ENCODE measurements around the gene STAT6. TPM values are rescaled to one million over a fixed set of nuclear protein-coding genes. Genes with fewer than 3 reads are reported as not detected.

STAT6 gene
- 100 to 1,000 TPM; 162 to 201 TPM for total RNA-seq
- long read RNA-seq, donor 1, full-length matches to known transcripts = 10 of 51 reads
- long read RNA-seq, donor 1, partial matches to known transcripts = 35 of 51 reads
- long read RNA-seq, donor 1, other reads (novel, unspliced or antisense) = 6 of 51 reads
- long read RNA-seq, donor 2, full-length matches to known transcripts = 4 of 72 reads
- long read RNA-seq, donor 2, partial matches to known transcripts = 34 of 72 reads
- long read RNA-seq, donor 2, other reads (novel, unspliced or antisense) = 34 of 72 reads

- DNase-seq (ENCODE audit: low spot score) = peak; percentile 95
- intact Hi-C loops (cut with DNase I) = loop anchor here (5.0 to 10.0 kb wide), 2 partner anchors 44 to 46 kb away; no protein-coding TSS in a partner anchor
Observed at GRCh38 chr12:57111031-57111734, at the start of gene STAT6. Gene STAT6 (minus strand): TSS chr12:57111362. CDS start chr12:57108278, 3,084 bp downstream.

- DNase-seq (ENCODE audit: low spot score) = no peak
Observed at GRCh38 chr12:57160741-57161140, 49.6 kb upstream of the STAT6 start.

GRCh38 chr12:57160040-57160439, 48.9 kb upstream of the STAT6 start:
- no peak for DNase-seq (ENCODE audit: low spot score)
- intact Hi-C loops (cut with DNase I) = no loop called here

More at GRCh38 chr12:57160741-57161140, 49.6 kb upstream of the STAT6 start:
- intact Hi-C loops (cut with DNase I) = no loop called here

DNA sequence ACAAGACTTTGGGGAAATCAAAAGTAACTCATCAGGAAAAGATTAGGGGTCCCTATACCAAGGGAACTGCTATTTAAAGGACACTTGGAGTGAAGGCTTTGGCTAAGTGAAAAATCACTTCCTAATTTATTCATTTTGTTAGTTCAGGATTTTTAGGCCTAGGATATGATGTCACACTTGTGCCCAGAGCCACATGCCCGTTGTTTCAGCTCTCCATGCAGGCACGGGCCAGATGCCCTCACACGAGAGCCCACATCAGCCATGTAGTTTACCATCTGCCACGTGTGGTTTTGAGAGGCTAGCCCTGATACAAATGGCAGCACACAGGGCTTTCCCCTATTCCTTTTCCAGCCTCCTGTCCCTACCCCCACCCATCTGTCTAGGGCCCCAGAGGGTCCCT, 48.1 kb upstream of the STAT6 start:
- intact Hi-C loops (cut with DNase I) = no loop called here
- no peak for DNase-seq (ENCODE audit: low spot score)

- intact Hi-C loops (cut with DNase I) = no loop called here
- no peak for DNase-seq (ENCODE audit: low spot score)
Observed at GRCh38 chr12:57158665-57159064, 47.5 kb upstream of the STAT6 start.

GRCh38 chr12:57158186-57158585, 47.0 kb upstream of the STAT6 start:
- intact Hi-C loops (cut with DNase I) = no loop called here
- DNase-seq (ENCODE audit: low spot score) = no peak

DNA sequence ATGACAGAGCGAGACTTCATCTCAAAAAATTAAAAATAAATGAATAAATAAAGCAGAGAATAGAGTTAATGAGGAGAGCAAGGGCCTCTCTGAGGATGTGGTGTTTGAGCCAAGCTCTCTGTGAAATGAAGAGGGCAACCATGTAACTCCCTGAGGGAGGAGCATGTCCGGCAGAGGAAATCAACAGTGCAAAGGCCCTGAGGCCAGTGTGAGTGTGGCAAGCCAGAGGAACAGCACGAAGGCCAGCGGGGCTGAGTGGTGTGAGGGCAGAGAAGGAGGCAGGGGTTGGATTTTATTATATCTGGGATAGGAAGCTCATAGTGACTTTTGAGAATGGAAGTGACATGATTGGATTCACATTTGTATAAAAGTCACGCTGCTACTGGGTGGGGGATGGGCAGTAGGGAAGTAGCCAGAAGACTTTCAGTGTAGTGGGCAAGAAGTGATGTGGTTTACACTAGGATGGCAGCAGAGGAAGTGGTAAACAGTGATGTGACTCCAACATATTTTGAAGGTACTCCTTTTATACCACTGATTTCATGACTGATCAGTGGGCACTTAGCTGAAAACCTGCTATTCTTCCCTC, 46.5 kb upstream of the STAT6 start:
- DNase-seq (ENCODE audit: low spot score) = no peak
- intact Hi-C loops (cut with DNase I) = no loop called here

DNA sequence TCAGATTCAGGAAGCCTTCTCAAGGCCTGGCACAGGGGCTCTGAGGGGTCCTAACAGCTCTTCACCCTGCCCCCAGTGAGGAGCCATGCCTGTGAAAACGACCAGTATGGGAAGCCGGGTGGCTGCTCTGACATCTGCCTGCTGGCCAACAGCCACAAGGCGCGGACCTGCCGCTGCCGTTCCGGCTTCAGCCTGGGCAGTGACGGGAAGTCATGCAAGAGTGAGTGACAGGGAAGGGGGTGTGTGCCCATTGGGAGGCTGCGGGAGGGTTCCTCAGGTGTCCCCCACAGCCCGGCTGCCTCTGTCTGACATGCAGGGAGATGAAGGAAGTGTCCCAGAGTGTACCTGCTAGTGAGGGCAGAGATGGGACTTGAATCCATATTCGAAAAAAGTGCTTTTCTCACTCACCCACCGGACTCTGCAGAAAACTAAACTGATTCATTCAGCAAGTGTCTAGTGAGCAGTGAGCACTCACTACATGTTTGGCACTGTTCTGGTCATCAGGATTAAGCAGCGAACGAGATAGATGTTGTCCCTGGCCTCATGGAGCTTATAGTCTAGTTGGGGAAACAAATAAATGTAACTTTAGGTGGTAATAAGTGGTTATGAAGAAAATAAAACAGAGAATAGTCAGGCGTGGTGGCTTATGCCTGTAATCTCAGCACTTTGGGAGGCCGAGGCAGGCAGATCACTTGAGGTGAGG, 45.7 kb upstream of the STAT6 start:
- intact Hi-C loops (cut with DNase I) = no loop called here
- DNase-seq (ENCODE audit: low spot score) = no peak

DNA sequence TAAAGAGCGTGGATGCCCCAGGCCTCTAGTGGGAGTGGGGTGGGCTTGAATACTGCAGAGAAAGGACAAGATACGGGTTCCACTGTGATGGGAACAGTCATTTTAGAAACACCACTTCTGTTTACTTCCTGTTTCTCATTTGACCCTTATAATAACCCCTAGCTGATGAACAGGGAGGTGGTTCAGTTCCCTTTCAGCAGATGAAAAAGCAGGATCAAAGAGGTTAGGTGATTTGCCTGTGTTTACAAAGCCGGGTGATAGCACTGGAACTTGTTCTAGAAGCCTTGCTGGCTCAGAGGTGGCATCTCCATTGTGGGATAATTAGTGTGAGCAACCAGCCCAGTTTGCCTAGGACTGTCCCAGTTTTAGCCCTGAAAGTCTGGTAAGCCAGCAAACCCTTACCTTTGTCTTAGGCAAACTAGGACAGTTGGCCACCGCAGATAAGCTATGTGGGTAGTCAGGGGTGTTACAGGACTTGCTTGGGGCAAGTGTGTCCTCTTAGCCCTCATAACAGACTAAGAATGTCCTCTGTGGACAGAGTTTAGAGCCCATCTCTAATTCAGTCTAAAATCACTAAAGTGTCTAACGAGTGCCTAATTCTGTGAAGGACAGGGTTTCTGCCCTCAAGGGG, 43.8 kb upstream of the STAT6 start:
- intact Hi-C loops (cut with DNase I) = no loop called here
- no peak for DNase-seq (ENCODE audit: low spot score)

DNA sequence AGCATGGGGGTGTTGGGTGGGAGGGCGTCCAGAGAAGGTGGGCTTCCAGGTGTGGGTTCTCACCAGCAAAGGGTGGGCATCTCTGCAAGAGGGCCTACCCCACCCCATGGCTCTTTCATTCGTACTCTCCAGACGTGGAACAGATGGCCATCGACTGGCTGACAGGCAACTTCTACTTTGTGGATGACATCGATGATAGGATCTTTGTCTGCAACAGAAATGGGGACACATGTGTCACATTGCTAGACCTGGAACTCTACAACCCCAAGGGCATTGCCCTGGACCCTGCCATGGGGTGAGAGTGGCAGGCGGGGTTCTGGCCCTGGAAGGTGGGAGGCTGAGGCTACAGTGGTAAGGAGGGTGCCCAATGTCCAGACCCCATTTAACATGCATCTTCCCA, 42.9 kb upstream of the STAT6 start:
- intact Hi-C loops (cut with DNase I) = no loop called here
- DNase-seq (ENCODE audit: low spot score) = no peak

DNA sequence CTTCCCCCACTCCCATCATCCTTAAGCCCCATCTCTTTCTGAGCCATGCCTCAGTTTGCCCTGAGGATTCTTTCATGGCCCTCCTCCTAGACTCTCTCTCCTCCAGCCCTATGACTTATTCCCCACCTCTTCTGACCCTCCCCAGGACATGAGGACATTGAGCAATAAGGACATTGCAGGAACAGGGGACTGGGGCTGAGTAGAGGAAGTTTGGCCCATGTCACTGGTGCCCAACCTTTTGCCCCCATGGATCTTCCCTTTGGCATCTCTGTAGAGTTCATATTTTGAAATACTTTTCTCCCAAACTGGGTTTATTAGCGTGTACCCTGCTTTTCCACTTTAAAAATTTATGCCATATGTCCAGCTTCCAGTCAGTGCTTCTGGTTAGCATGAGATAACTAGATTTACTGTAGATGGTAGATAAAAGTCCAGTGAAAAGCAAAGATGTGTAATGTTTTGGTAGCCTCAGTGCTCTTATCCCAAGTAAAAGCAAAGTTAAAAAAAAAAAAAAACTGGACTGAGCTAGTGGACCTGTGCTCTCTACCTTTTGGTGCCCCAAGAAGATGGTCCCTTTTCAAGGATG, 42.3 kb upstream of the STAT6 start:
- no peak for DNase-seq (ENCODE audit: low spot score)
- intact Hi-C loops (cut with DNase I) = no loop called here

GRCh38 chr12:57152639-57153038, 41.5 kb upstream of the STAT6 start:
- no peak for DNase-seq (ENCODE audit: low spot score)
- intact Hi-C loops (cut with DNase I) = no loop called here

DNA sequence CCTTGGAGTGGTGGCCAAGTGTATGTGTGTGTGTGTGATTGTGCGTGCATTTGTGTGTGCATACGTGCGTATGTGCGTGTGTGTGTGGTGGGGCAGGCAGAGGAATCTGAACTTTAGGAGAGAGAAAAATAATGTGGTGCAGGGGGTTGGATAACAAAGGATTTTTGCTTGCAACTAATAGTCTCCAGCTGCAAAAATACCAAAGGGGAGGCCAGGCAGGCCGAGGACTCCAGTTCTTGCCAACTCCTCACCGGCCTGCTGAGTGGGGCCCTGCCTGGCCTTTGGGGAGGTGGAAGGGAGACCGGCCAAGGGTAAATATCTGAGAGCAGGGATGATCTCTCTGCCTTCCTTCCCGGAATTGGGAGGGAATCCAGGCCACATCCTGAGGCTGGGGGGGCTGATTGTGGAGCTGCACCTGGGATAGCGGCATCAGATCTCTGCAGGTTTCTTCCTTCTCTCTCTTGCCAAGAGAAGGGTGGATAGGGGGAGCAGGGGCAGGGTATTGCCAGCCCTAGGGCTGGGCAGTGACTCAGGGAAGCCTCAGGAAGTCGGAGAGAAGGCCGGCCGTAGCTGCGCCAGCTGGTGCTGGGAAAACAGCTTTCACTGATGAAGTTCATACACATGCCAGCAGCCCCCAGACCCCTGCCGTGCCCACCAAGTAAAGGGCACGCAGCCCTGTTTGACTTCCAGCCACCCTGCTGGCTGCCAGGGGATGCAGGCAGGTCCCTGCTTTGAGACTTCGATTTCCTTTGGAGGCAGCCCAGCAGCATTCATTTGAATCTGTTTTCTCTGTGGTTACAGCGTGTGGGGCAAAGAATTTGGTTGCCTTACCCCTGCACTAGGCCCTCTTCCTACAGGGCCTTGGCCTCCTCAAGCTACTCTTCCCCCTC, 40.8 kb upstream of the STAT6 start:
- no peak for DNase-seq (ENCODE audit: low spot score)
- intact Hi-C loops (cut with DNase I) = no loop called here

- no peak for DNase-seq (ENCODE audit: low spot score)
- intact Hi-C loops (cut with DNase I) = no loop called here
Observed at GRCh38 chr12:57150400-57151000, 39.3 kb upstream of the STAT6 start.

DNA sequence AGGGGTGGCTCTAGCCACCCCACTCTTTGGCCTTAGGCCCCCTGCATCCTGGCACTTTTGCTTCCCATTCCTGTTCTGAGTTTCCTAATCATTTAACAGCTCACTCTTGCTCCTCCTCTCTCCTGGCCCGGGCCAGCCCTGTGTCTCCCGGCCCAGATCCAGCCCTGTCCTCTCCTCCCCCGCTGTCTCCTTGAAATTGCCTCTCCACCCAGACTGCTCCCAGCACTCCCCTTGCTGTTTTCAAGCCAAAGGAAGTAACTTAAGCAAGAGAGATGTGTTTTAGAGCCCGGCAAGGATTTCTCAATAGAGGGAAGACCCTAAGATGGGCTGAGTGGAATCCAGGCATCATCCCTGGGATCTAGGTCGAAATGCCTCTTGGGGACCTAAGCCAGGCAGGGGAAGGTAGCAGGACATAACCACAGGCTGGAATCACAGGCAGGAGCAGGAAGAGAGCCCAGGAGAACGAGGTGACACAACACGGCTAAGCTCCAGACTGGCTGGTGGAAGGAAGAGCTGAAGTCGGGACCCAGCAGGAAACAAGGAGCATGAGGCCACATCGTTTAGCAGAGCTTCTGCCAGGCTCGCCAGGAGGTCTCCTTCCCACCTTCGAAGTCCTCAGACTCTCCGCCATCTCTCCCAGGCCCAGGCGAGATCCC, 38.2 kb upstream of the STAT6 start:
- intact Hi-C loops (cut with DNase I) = no loop called here
- peak; percentile 94 for DNase-seq (ENCODE audit: low spot score)

- intact Hi-C loops (cut with DNase I) = no loop called here
- DNase-seq (ENCODE audit: low spot score) = peak; percentile 92
Observed at GRCh38 chr12:57148469-57149244, 37.5 kb upstream of the STAT6 start.
